CD14-positive monocyte (primary cell): Measurements from ENCODE around the gene ACSF2. TPM values are rescaled to one million over a fixed set of nuclear protein-coding genes. Genes with fewer than 3 reads are reported as not detected.
"Not testable (repeated sequence)": the region's sequence is repeated elsewhere in the genome, so short reads cannot be mapped to it uniquely, and the experiment has no call there.

Experiments
- DNase-seq, 3 donors: peaks; one replicate each; pipeline ENCODE4 v3.0.0-alpha.2; 2011 to 2022
- H2AFZ ChIP-seq: 2 replicates; pipeline ENCODE4 v1.6.0; 2012; ENCODE audit warnings: mild to moderate bottlenecking, low read depth, low read length, inconsistent platforms; ENCODE audit not compliant: insufficient read depth, poor library complexity, severe bottlenecking
- H3K27ac ChIP-seq, 2 donors: 1 replicate in 1 of 2; 2 replicates in 1 of 2; pipeline ENCODE4 v1.5.1; 2012 to 2013; ENCODE audit warnings: low read length in 2 of 2, control low read depth in 1 of 2, inconsistent platforms in 1 of 2, low read depth in 1 of 2, mild to moderate bottlenecking in 1 of 2
- H3K27me3 ChIP-seq, 2 donors: one replicate each; pipeline versions ENCODE4 v1.6.0 to v1.6.1; 2011 to 2013; ENCODE audit warnings: low read length in 2 of 2; ENCODE audit not compliant: control insufficient read depth in 2 of 2, insufficient read depth in 2 of 2
- H3K36me3 ChIP-seq, 2 donors: replicated peaks in 1 of 2; 1 replicate in 1 of 2; 2 replicates in 1 of 2; pipeline versions ENCODE4 v1.5.1 to v1.6.1; 2012 to 2013; ENCODE audit warnings: low read length in 2 of 2, control low read depth in 1 of 2, inconsistent platforms in 1 of 2, mild to moderate bottlenecking in 1 of 2; ENCODE audit not compliant: insufficient read depth in 2 of 2, control insufficient read depth in 1 of 2
- H3K4me1 ChIP-seq, 2 donors: 1 replicate in 1 of 2; 2 replicates in 1 of 2; pipeline versions ENCODE4 v1.5.1 to v1.6.1; 2012 to 2013; ENCODE audit warnings: low read length in 2 of 2, control low read depth in 1 of 2, inconsistent platforms in 1 of 2, mild to moderate bottlenecking in 1 of 2, moderate library complexity in 1 of 2; ENCODE audit not compliant: insufficient read depth in 2 of 2, control insufficient read depth in 1 of 2
- H3K4me2 ChIP-seq: replicated peaks from 2 replicates; pipeline ENCODE3; 2012; ENCODE audit warnings: low read length, moderate library complexity, mild to moderate bottlenecking; ENCODE audit not compliant: poor library complexity, severe bottlenecking; ENCODE audit errors: extremely low read depth
- H3K4me3 ChIP-seq, 3 experiments: fragments of 200-600 bp in 1 of 3; sonication (generic) in 1 of 3; replicated peaks in 1 of 3; 1 replicate in 2 of 3; 2 replicates in 1 of 3; pipeline ENCODE4 v1.5.1; 2011 to 2013; ENCODE audit warnings: low read length in 3 of 3, mild to moderate bottlenecking in 3 of 3, control low read depth in 2 of 3, low read depth in 2 of 3, inconsistent platforms in 1 of 3, moderate library complexity in 1 of 3
- H3K79me2 ChIP-seq: 2 replicates; pipeline ENCODE4 v1.6.0; 2012; ENCODE audit warnings: mild to moderate bottlenecking, control low read depth, inconsistent platforms, low read length, moderate library complexity; ENCODE audit not compliant: insufficient read depth
- H3K9ac ChIP-seq: 2 replicates; pipeline ENCODE4 v1.6.0; 2017; ENCODE audit warnings: low read length, mild to moderate bottlenecking; ENCODE audit not compliant: insufficient read depth, poor library complexity, severe bottlenecking
- H3K9me3 ChIP-seq, 2 donors: replicated peaks in 1 of 2; 1 replicate in 1 of 2; 2 replicates in 1 of 2; pipeline versions ENCODE4 v1.5.1 to v1.6.1; 2012 to 2013; ENCODE audit warnings: low read length in 2 of 2, control low read depth in 1 of 2; ENCODE audit not compliant: control insufficient read depth in 1 of 2, insufficient read depth in 1 of 2
- H4K20me1 ChIP-seq: 2 replicates; pipeline ENCODE4 v1.6.0; 2012; ENCODE audit warnings: mild to moderate bottlenecking, low read length, control low read depth, moderate library complexity; ENCODE audit not compliant: insufficient read depth
- H3K27ac Mint-ChIP-seq, 7 donors: one replicate each; pipeline ENCODE4 v1.8.0; 2020; ENCODE audit warnings: mild to moderate bottlenecking in 7 of 7, mixed read lengths in 7 of 7, moderate library complexity in 6 of 7, inconsistent platforms in 2 of 7
- H3K27me3 Mint-ChIP-seq, 3 donors: one replicate each; pipeline ENCODE4 v1.8.0; 2021 to 2022; ENCODE audit warnings: low read depth in 3 of 3, mild to moderate bottlenecking in 3 of 3, mixed read lengths in 3 of 3, moderate library complexity in 3 of 3, inconsistent platforms in 1 of 3
- H3K36me3 Mint-ChIP-seq, 2 donors: one replicate each; pipeline ENCODE4 v1.8.0; 2020; ENCODE audit warnings: mixed read lengths in 2 of 2, inconsistent platforms in 1 of 2, mild to moderate bottlenecking in 1 of 2
- H3K4me1 Mint-ChIP-seq: one replicate; pipeline ENCODE4 v1.8.0; 2020; ENCODE audit warnings: mild to moderate bottlenecking, mixed read lengths
- H3K4me3 Mint-ChIP-seq, 2 donors: one replicate each; pipeline ENCODE4 v1.8.0; 2020; ENCODE audit warnings: mild to moderate bottlenecking in 2 of 2, mixed read lengths in 2 of 2, moderate library complexity in 1 of 2
- H3K9me3 Mint-ChIP-seq, 7 donors: one replicate each; pipeline ENCODE4 v1.8.0; 2020 to 2022; ENCODE audit warnings: mixed read lengths in 7 of 7, mild to moderate bottlenecking in 6 of 7, moderate library complexity in 6 of 7, inconsistent platforms in 2 of 7
- WGBS: methylation state at CpG from one replicate; pipeline ENCODE4 v1.1.5; 2013; ENCODE audit warnings: missing lambda C conversion rate; ENCODE audit not compliant: insufficient coverage; 5-methylcytosine and 5-hydroxymethylcytosine counted together
- intact Hi-C, 2 donors: fragments of 100-400 bp; cut with micrococcal nuclease; formaldehyde crosslinking; loops; one replicate each; pipeline versions ENCODE4 v1.15.0 to v1.15.1; 2023
- polyA plus RNA-seq, 3 donors: library from polyadenylated mRNA; depleted of rRNA in 1 of 3; unstranded in 2 of 3; stranded (reverse) in 1 of 3; fragments of 300-500 nt in 2 of 3; fragments of >200 nt in 1 of 3; fragmentation: Illumina TruSeq in 2 of 3; gene quantifications; 1 replicate in 2 of 3; 2 replicates in 1 of 3; pipeline ENCODE4 v1.2.3, GENCODE V29; 2012 to 2021
- TF ChIP-seq, protein P1 (sequence below): fragments of 200-600 bp; IDR thresholded peaks from one replicate; pipeline ENCODE4 v1.8.0; 2022; ENCODE audit warnings: antibody characterized with exemption, mild to moderate bottlenecking

Gene ACSF2
- polyA plus RNA-seq, 3 donors: 2.8 to 24.4 (median 5.5) TPM

DNA sequence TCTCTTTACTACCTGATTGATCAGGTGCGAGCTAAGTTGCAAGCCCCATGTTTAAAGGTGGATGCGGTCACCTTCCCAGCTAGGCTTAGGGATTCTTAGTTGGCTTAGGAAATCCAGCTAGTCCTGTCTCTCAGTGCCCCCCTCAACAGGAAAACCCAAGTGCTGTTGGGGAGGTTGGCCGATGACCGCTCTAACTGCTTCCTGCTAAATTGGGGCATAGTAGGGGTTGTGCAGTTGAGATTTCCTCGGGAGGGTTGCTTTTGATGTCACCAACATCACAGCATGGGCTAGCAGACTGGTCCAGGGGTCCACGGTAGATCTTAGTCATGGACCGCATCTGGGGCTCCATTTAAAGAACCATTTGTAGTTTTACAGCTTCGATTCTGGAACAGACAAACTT is 26.4 kb upstream of the ACSF2 start:
- H3K4me3 ChIP-seq, H3K27ac ChIP-seq, H3K9me3 Mint-ChIP-seq, H3K9me3 ChIP-seq, H3K4me2 ChIP-seq, H3K27ac Mint-ChIP-seq, H3K36me3 ChIP-seq, H3K27me3 Mint-ChIP-seq, H3K9ac ChIP-seq, H3K4me3 Mint-ChIP-seq, H2AFZ ChIP-seq, H3K27me3 ChIP-seq, DNase-seq, intact Hi-C loops: not testable (repeated sequence)
- Histone ChIP-seq H3K79me2 (peaks cover 28% of the 10 kb centered on the region), H4K20me1 (peaks cover 23% of the 10 kb centered on the region), H3K4me1 (peaks cover 25 to 32% of the 10 kb centered on the region in 2 donors)
- 94% methylated on average over 2 of the region's 8 CpGs for WGBS
- Mint-ChIP-seq H3K36me3 (peaks cover 7 to 10% of the 10 kb centered on the region in 2 donors), H3K4me1 (peaks cover 32% of the 10 kb centered on the region)

DNA sequence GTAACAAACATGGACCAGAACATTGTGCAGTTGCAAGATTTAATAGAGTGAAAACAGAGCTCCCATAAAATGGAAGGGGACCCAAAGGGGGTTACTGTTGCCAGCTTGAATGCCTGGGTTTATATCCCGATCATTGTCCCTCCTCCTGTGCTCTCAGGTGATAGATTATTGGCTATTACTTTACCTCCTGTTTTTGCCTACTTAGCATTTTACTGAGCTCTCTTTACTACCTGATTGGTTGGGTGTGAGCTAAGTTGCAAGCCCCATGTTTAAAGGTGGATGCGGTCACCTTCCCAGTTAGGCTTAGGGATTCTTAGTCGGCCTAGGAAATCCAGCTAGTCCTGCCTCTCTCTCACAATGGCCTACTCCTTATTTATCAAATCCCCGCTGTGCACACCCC is 20.7 kb upstream of the ACSF2 start:
- H3K9me3 Mint-ChIP-seq, H3K4me2 ChIP-seq, H3K27ac ChIP-seq, H3K4me3 Mint-ChIP-seq, H3K9me3 ChIP-seq, H3K9ac ChIP-seq, H3K27me3 ChIP-seq, H3K27ac Mint-ChIP-seq, H4K20me1 ChIP-seq, H3K36me3 Mint-ChIP-seq, H3K36me3 ChIP-seq, H3K4me1 Mint-ChIP-seq, DNase-seq, H3K4me3 ChIP-seq, H3K4me1 ChIP-seq, H3K79me2 ChIP-seq, H2AFZ ChIP-seq, intact Hi-C loops: not testable (repeated sequence)
- H3K27me3 Mint-ChIP-seq: peaks cover 3 to 14% (median 7%) of the 10 kb centered on the region in 3 donors
- WGBS: 96% methylated on average over 3 of the region's 4 CpGs

DNA sequence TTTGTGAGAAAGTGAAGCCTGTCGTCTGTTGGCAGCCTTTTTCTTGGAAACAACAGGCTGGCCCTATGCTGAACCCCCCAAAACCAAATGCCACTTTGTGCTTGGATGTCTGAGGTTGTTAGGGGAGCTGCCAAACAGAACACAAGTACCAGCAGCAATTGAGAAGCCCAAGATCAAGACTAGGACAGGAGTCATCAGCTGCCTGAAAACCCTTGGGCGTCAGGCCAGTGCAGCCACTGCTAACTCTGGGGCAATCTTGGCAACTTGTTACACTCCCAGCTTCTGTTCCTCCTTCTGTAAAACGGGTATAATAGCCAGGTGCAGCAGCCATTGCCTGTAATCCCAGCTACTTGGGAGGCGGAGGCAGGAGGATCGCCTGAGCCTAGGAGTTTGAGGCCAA is 19.4 kb upstream of the ACSF2 start:
- no peaks in the 10 kb centered on the region for H3K27me3 ChIP-seq
- H2AFZ ChIP-seq: no peak overlapping the region
- no peak overlapping the region for H3K4me2 ChIP-seq
- TF ChIP-seq, protein P1, sequence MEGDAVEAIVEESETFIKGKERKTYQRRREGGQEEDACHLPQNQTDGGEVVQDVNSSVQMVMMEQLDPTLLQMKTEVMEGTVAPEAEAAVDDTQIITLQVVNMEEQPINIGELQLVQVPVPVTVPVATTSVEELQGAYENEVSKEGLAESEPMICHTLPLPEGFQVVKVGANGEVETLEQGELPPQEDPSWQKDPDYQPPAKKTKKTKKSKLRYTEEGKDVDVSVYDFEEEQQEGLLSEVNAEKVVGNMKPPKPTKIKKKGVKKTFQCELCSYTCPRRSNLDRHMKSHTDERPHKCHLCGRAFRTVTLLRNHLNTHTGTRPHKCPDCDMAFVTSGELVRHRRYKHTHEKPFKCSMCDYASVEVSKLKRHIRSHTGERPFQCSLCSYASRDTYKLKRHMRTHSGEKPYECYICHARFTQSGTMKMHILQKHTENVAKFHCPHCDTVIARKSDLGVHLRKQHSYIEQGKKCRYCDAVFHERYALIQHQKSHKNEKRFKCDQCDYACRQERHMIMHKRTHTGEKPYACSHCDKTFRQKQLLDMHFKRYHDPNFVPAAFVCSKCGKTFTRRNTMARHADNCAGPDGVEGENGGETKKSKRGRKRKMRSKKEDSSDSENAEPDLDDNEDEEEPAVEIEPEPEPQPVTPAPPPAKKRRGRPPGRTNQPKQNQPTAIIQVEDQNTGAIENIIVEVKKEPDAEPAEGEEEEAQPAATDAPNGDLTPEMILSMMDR: no peak
- peaks cover 3 to 14% (median 7%) of the 10 kb centered on the region in 3 donors for H3K27me3 Mint-ChIP-seq
- peaks cover 0 to 3% of the 10 kb centered on the region in 2 donors for H3K4me1 ChIP-seq
- no peaks in the 10 kb centered on the region for H4K20me1 ChIP-seq
- no peaks in the 10 kb centered on the region for H3K36me3 ChIP-seq
- no peak for DNase-seq
- no peak overlapping the region for H3K27ac ChIP-seq
- H3K79me2 ChIP-seq: no peaks in the 10 kb centered on the region
- no peaks in the 10 kb centered on the region for H3K9me3 ChIP-seq
- H3K27ac Mint-ChIP-seq: peak overlapping the region in 1 of 7 donors; percentile 68
- H3K9me3 Mint-ChIP-seq: no peaks in the 10 kb centered on the region
- intact Hi-C loops: no loop called here
- no peak overlapping the region for H3K4me3 ChIP-seq
- 92% methylated on average over 1 of the region's 5 CpGs for WGBS
- H3K9ac ChIP-seq: no peak overlapping the region
- H3K4me1 Mint-ChIP-seq: peaks cover 6% of the 10 kb centered on the region
- H3K4me3 Mint-ChIP-seq: no peak overlapping the region
- no peaks in the 10 kb centered on the region for H3K36me3 Mint-ChIP-seq
